ENCODE data around the gene KDM4B. TPM values are rescaled to one million over a fixed set of nuclear protein-coding genes. Genes with fewer than 3 reads are reported as not detected.

Gene KDM4B
- polyA plus RNA-seq, 1 experiment, result 7.7 TPM

DNA sequence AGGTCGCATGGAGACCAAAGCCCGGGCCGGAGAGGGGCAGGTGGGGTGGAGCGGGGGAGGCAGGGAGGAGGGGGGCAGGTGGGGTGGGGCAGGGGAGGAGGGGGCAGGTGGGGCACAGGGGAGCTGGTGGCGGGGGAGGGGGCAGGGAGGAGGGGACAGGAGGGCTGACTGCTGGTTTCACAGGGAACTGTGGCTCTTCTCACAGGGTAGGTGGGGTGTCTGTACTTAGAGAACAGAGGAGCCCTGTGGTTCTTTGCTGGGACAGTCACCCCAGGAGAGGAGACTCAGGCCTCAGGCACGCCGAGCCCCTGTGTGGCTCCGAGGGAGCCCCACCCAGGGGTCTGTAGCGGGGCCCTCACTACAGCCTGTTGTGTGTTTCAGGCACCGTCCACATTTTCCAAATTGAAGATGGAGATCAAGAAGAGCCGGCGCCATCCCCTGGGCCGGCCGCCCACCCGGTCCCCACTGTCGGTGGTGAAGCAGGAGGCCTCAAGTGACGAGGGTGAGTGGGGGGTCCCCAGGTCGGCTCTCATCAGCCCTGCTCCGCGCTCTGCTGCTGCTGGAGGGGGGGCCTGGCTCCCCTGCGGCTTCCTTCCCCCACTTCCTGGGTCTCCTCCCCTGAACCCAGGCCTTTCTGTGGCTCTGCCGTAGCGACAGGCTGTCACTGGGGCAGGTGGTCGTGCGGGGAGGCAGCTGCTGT, 162.7 kb downstream of the KDM4B start:
- H3K27me3 ChIP-seq (ENCODE audit: control insufficient read depth, insufficient read depth, low read length), result no peaks in the 10 kb centered on the region
- TF ChIP-seq, protein P1, sequence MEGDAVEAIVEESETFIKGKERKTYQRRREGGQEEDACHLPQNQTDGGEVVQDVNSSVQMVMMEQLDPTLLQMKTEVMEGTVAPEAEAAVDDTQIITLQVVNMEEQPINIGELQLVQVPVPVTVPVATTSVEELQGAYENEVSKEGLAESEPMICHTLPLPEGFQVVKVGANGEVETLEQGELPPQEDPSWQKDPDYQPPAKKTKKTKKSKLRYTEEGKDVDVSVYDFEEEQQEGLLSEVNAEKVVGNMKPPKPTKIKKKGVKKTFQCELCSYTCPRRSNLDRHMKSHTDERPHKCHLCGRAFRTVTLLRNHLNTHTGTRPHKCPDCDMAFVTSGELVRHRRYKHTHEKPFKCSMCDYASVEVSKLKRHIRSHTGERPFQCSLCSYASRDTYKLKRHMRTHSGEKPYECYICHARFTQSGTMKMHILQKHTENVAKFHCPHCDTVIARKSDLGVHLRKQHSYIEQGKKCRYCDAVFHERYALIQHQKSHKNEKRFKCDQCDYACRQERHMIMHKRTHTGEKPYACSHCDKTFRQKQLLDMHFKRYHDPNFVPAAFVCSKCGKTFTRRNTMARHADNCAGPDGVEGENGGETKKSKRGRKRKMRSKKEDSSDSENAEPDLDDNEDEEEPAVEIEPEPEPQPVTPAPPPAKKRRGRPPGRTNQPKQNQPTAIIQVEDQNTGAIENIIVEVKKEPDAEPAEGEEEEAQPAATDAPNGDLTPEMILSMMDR (IDR thresholded peaks at IDR 0.05; ENCODE audit: low read depth, low read length), result no peak
- DNase-seq (ENCODE audit: low read depth, low spot score), result no peak
- H3K9me3 ChIP-seq (ENCODE audit: control insufficient read depth, insufficient read depth, low read length), result no peaks in the 10 kb centered on the region; the same call in 1 of the 2 replicates
- POLR2A ChIA-PET, result no interaction called here
- H3K27ac ChIP-seq (ENCODE audit: low read depth, low read length), result no peak overlapping the region
- H3K4me3 ChIP-seq (ENCODE audit: low read depth, low read length), result no peak overlapping the region
- CTCF ChIA-PET, result no interaction called here

DNA sequence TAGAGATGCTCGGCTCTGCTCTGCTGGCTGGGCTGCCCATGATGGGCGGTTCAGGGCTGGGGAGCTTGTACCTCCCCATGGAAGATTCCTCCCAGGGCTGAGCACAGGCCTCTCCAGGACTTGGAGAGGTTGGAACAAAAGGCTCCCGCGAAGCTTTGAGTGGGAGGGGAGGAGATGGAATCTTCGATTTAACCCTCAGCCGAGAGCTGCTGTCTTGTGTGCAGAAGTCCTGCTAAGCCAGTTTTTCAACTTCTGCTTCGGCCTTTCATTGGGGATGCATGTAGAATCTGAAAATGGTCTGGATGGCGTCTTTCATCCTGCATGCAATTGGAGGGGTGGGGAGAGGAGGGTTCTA, 163.3 kb downstream of the KDM4B start:
- no peak for DNase-seq (ENCODE audit: low read depth, low spot score)
- Histone ChIP-seq H3K9me3 (ENCODE audit: control insufficient read depth, insufficient read depth, low read length) (no peaks in the 10 kb centered on the region; the same call in 1 of the 2 replicates), H3K27me3 (ENCODE audit: control insufficient read depth, insufficient read depth, low read length) (no peaks in the 10 kb centered on the region), H3K4me3 (ENCODE audit: low read depth, low read length) (no peak overlapping the region), H3K27ac (ENCODE audit: low read depth, low read length) (no peak overlapping the region)
- ChIA-PET POLR2A (no interaction called here), CTCF (no interaction called here)
- TF ChIP-seq, protein P1 (IDR thresholded peaks at IDR 0.05; ENCODE audit: low read depth, low read length), result no peak

DNA sequence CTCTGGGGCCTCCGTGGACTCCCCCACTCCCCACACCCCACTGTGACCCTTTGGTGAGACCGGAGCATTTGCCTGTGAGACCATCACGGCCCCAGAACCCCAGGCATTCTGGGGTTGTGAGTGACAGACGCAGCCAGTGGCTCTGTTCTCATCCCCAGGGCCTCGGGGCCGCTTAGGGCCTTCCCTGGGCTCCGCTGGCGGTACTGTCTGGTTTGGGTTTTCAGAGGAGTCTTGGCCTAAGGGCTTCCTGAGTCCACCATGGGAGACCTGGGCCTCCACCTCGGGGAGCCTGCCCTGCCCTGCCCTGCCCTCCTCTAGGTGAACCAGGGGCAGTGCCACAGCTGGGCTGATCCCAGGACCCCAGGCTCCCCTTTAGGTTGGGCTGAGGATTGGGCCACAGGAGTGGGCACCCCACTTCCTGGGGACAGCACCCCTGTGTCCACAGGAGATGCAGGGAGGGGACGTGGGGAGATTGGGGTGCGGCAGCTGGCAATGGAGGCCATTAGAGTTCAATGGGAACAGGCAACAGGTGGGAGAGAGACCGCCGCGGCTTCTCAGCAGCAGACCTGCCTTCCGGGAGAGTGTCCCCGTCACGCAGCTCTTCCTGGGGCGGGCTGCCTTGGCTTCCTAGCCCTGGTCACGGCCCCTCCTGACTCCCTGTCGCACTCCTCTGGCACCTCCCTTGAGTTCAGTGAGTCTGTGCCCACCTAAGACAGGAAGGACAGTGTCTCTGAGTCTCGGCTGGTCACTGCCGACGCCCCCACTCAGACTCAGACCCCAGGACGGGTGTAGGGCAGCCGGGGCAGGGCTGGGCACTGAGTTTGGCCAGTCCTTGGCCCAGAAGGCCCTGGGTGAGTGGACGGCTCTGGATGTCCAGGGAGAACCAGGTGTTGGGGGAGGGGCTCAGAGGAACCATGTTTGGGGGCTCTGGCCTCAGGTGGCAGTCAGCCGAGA, 164.1 kb downstream of the KDM4B start:
- ChIA-PET CTCF (no interaction called here), POLR2A (no interaction called here)
- Histone ChIP-seq H3K4me3 (ENCODE audit: low read depth, low read length) (no peak overlapping the region), H3K27me3 (ENCODE audit: control insufficient read depth, insufficient read depth, low read length) (no peaks in the 10 kb centered on the region), H3K9me3 (ENCODE audit: control insufficient read depth, insufficient read depth, low read length) (no peaks in the 10 kb centered on the region; the same call in 1 of the 2 replicates), H3K27ac (ENCODE audit: low read depth, low read length) (no peak overlapping the region)
- TF ChIP-seq, protein P1 (IDR thresholded peaks at IDR 0.05; ENCODE audit: low read depth, low read length), result no peak
- DNase-seq (ENCODE audit: low read depth, low spot score), result no peak

DNA sequence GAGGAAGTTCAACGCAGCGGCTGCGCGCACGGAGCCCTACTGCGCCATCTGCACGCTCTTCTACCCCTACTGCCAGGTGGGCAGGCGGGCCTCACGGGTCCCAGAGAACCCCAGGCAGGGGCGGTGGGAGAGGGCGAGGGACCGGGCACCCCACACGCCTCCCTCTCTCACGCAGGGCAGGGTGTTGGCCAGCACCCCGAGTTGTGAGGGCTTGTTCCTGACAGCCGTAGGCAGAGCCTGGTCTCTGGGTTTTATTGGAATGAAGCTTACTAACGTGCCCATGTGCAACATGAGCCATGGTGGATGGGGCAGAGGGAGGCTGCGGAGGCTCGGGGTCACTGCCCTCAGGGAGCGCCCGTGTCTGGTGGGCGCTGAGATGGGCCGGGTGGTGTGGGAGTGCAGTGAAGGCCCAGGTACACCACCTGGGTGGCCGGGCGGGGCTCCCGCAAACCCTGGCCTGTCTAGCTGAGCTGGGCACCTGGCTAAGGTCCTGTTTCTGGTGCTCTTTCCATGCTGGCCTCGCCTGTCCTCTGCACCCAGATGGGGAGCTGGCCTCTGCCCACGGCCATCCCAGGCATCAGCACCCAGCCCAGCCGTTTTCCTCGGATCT, 165.2 kb downstream of the KDM4B start:
- ChIA-PET POLR2A (no interaction called here), CTCF (no interaction called here)
- Histone ChIP-seq H3K4me3 (ENCODE audit: low read depth, low read length) (no peak overlapping the region), H3K27me3 (ENCODE audit: control insufficient read depth, insufficient read depth, low read length) (no peaks in the 10 kb centered on the region), H3K27ac (ENCODE audit: low read depth, low read length) (no peak overlapping the region), H3K9me3 (ENCODE audit: control insufficient read depth, insufficient read depth, low read length) (no peaks in the 10 kb centered on the region; the same call in 1 of the 2 replicates)
- no peak for DNase-seq (ENCODE audit: low read depth, low spot score)
- TF ChIP-seq, protein P1 (IDR thresholded peaks at IDR 0.05; ENCODE audit: low read depth, low read length), result no peak

Data from AG04450 (cell line).